ENCODE data around the gene TOMM34.

TOMM34 gene

GRCh38 chr20:44960103-44960852, at the start of gene TOMM34:
TSS of gene TOMM34 (minus strand) at chr20:44960397. CDS start at chr20:44960333, 64 bp downstream.
- peak; percentile 88 to 90 for DNase-seq (ENCODE audit: low read depth in 2 of 2, low spot score in 1 of 2)

- DNase-seq (ENCODE audit: low read depth in 2 of 2, low spot score in 1 of 2) = no peak
These were observed 48.4 kb upstream of the TOMM34 start for GRCh38 chr20:45008521-45009049.

- DNase-seq (ENCODE audit: low read depth in 2 of 2, low spot score in 1 of 2) = no peak
These were observed 37.5 kb upstream of the TOMM34 start for GRCh38 chr20:44997668-44998067.

GRCh38 chr20:44997171-44997570, 37.0 kb upstream of the TOMM34 start:
- DNase-seq (ENCODE audit: low read depth in 2 of 2, low spot score in 1 of 2) = no peak

GRCh38 chr20:44993343-44993742, 33.1 kb upstream of the TOMM34 start:
- no peak for DNase-seq (ENCODE audit: low read depth in 2 of 2, low spot score in 1 of 2)

GRCh38 chr20:44990957-44991356, 30.8 kb upstream of the TOMM34 start:
- DNase-seq (ENCODE audit: low read depth in 2 of 2, low spot score in 1 of 2) = no peak

- no peak for DNase-seq (ENCODE audit: low read depth in 2 of 2, low spot score in 1 of 2)
These were observed 30.2 kb upstream of the TOMM34 start for GRCh38 chr20:44990425-44990824.

- no peak for DNase-seq (ENCODE audit: low read depth in 2 of 2, low spot score in 1 of 2)
These were observed 28.5 kb upstream of the TOMM34 start for GRCh38 chr20:44988631-44989171.

GRCh38 chr20:44983093-44983674, 23.0 kb upstream of the TOMM34 start:
- no peak for DNase-seq (ENCODE audit: low read depth in 2 of 2, low spot score in 1 of 2)

GRCh38 chr20:44981736-44982406, 21.7 kb upstream of the TOMM34 start:
- no peak for DNase-seq (ENCODE audit: low read depth in 2 of 2, low spot score in 1 of 2)

- peak in 1 of 2 donors; percentile 46 for DNase-seq (ENCODE audit: low read depth in 2 of 2, low spot score in 1 of 2)
These were observed 19.0 kb upstream of the TOMM34 start for GRCh38 chr20:44979090-44979621.

- DNase-seq (ENCODE audit: low read depth in 2 of 2, low spot score in 1 of 2) = no peak
These were observed 16.5 kb upstream of the TOMM34 start for GRCh38 chr20:44976698-44977097.

GRCh38 chr20:44973053-44973452, 12.9 kb upstream of the TOMM34 start:
- DNase-seq (ENCODE audit: low read depth in 2 of 2, low spot score in 1 of 2) = no peak

GRCh38 chr20:44970243-44970757, 10.1 kb upstream of the TOMM34 start:
- DNase-seq (ENCODE audit: low read depth in 2 of 2, low spot score in 1 of 2) = no peak

GRCh38 chr20:44969300-44969894, 9.2 kb upstream of the TOMM34 start:
- no peak for DNase-seq (ENCODE audit: low read depth in 2 of 2, low spot score in 1 of 2)

- no peak for DNase-seq (ENCODE audit: low read depth in 2 of 2, low spot score in 1 of 2)
These were observed 7.1 kb upstream of the TOMM34 start for GRCh38 chr20:44967207-44967807.

- DNase-seq (ENCODE audit: low read depth in 2 of 2, low spot score in 1 of 2) = peak; percentile 86 to 93
These were observed 6.1 kb upstream of the TOMM34 start, which contains the start of gene STK4 for GRCh38 chr20:44966030-44966961. TSS of gene STK4 (plus strand) at chr20:44966512. CDS start at chr20:44966569, 57 bp downstream.

- no peak for DNase-seq (ENCODE audit: low read depth in 2 of 2, low spot score in 1 of 2)
These were observed 5.4 kb upstream of the TOMM34 start for GRCh38 chr20:44965651-44966029.
